H9 (cell line): ENCODE measurements around the gene SH3BGR. TPM values are rescaled to one million over a fixed set of nuclear protein-coding genes. Genes with fewer than 3 reads are reported as not detected.

Experiments used
- DNase-seq: peaks from one replicate; pipeline ENCODE4 v3.0.0-alpha.2; 2017
- H2AFZ ChIP-seq: one replicate; pipeline ENCODE4 v1.6.1; 2013; ENCODE audit warnings: mild to moderate bottlenecking, low read length, control low read depth, moderate library complexity
- H2AK5ac ChIP-seq: 2 replicates; pipeline ENCODE4 v1.6.1; 2013; ENCODE audit warnings: low read length, control low read depth, mixed read lengths; ENCODE audit not compliant: insufficient read length
- H2BK120ac ChIP-seq: one replicate; pipeline ENCODE4 v1.6.1; 2013; ENCODE audit warnings: low read depth, mild to moderate bottlenecking, low read length, control low read depth, inconsistent platforms; ENCODE audit not compliant: poor library complexity, severe bottlenecking
- H2BK12ac ChIP-seq: 2 replicates; pipeline ENCODE4 v1.6.1; 2013; ENCODE audit warnings: low read length, control low read depth, mixed read lengths, low read depth; ENCODE audit not compliant: insufficient read length
- H2BK15ac ChIP-seq: 2 replicates; pipeline ENCODE4 v1.6.1; 2013; ENCODE audit warnings: low read depth, low read length, control low read depth
- H2BK20ac ChIP-seq: one replicate; pipeline ENCODE4 v1.6.1; 2013; ENCODE audit warnings: low read depth, mild to moderate bottlenecking, low read length, control low read depth, inconsistent platforms; ENCODE audit not compliant: poor library complexity, severe bottlenecking
- H2BK5ac ChIP-seq: 2 replicates; pipeline ENCODE4 v1.6.1; 2013; ENCODE audit warnings: low read length, control low read depth, mixed read lengths; ENCODE audit not compliant: insufficient read length
- H3K14ac ChIP-seq: 2 replicates; pipeline ENCODE4 v1.6.1; 2013; ENCODE audit warnings: low read length, control low read depth; ENCODE audit not compliant: insufficient read depth
- H3K18ac ChIP-seq: 2 replicates; pipeline ENCODE4 v1.6.1; 2013; ENCODE audit warnings: low read depth, mild to moderate bottlenecking, mixed read lengths, low read length, control low read depth; ENCODE audit not compliant: insufficient read length
- H3K23ac ChIP-seq: 2 replicates; pipeline ENCODE4 v1.6.1; 2013; ENCODE audit warnings: low read length, control low read depth, mixed read lengths, low read depth; ENCODE audit not compliant: insufficient read length
- H3K23me2 ChIP-seq: 2 replicates; pipeline ENCODE4 v1.6.1; 2013; ENCODE audit warnings: low read depth, mild to moderate bottlenecking, mixed read lengths, low read length, control low read depth; ENCODE audit not compliant: insufficient read length, poor library complexity, severe bottlenecking
- H3K27ac ChIP-seq: 2 replicates; pipeline ENCODE4 v1.5.1; 2013; ENCODE audit warnings: low read length, control low read depth, mixed read lengths, low read depth; ENCODE audit not compliant: insufficient read length
- H3K27me3 ChIP-seq: 2 replicates; pipeline ENCODE4 v1.6.1; 2013; ENCODE audit warnings: low read length, control low read depth, inconsistent platforms; ENCODE audit not compliant: insufficient read depth
- H3K4ac ChIP-seq: 2 replicates; pipeline ENCODE4 v1.6.1; 2013; ENCODE audit warnings: low read depth, mild to moderate bottlenecking, control low read depth, inconsistent platforms, low read length, moderate library complexity
- H3K4me1 ChIP-seq: 2 replicates; pipeline ENCODE4 v1.6.1; 2013; ENCODE audit warnings: low read length, control low read depth, inconsistent platforms; ENCODE audit not compliant: insufficient read depth
- H3K4me2 ChIP-seq: 2 replicates; pipeline ENCODE4 v1.6.1; 2013; ENCODE audit warnings: low read length, control low read depth, mixed read lengths; ENCODE audit not compliant: insufficient read length, insufficient read depth
- H3K56ac ChIP-seq: 2 replicates; pipeline ENCODE4 v1.6.1; 2013; ENCODE audit warnings: low read depth, mild to moderate bottlenecking, mixed read lengths, low read length, control low read depth; ENCODE audit not compliant: insufficient read length
- H3K79me1 ChIP-seq: 2 replicates; pipeline ENCODE4 v1.6.1; 2013; ENCODE audit warnings: low read depth, mild to moderate bottlenecking, moderate library complexity, low read length, control low read depth, inconsistent platforms; ENCODE audit not compliant: insufficient read depth, poor library complexity, severe bottlenecking
- H3K79me2 ChIP-seq: 2 replicates; pipeline ENCODE4 v1.6.1; 2013; ENCODE audit warnings: low read length, control low read depth, inconsistent platforms; ENCODE audit not compliant: insufficient read depth
- H3K9ac ChIP-seq: 2 replicates; pipeline ENCODE4 v1.6.1; 2013; ENCODE audit warnings: low read length, control low read depth, mixed read lengths; ENCODE audit not compliant: insufficient read length; ENCODE audit errors: extremely low read depth
- H3K9me3 ChIP-seq: one replicate; pipeline ENCODE4 v1.6.1; 2013; ENCODE audit warnings: low read depth, low read length, inconsistent platforms; ENCODE audit not compliant: control insufficient read depth
- H3T11ph ChIP-seq: one replicate; pipeline ENCODE4 v1.6.1; 2013; ENCODE audit warnings: mild to moderate bottlenecking, low read length, control low read depth, inconsistent platforms
- H4K20me1 ChIP-seq: one replicate; pipeline ENCODE4 v1.6.1; 2013; ENCODE audit not compliant: control insufficient read depth, insufficient read length, insufficient read depth
- H4K5ac ChIP-seq: 2 replicates; pipeline ENCODE4 v1.6.1; 2013; ENCODE audit warnings: low read depth, mild to moderate bottlenecking, mixed read lengths, low read length, control low read depth; ENCODE audit not compliant: insufficient read length
- H4K8ac ChIP-seq: replicated peaks from 2 replicates; pipeline ENCODE4 v1.6.1; 2013; ENCODE audit warnings: low read length, control low read depth, mixed read lengths, low read depth; ENCODE audit not compliant: insufficient read length
- H4K91ac ChIP-seq: 2 replicates; pipeline ENCODE4 v1.6.1; 2013; ENCODE audit warnings: low read depth, mild to moderate bottlenecking, moderate library complexity, mixed read lengths, low read length, control low read depth; ENCODE audit not compliant: insufficient read length
- H3K27ac Mint-ChIP-seq, 3 experiments: 2 replicates in 2 of 3; 3 replicates in 1 of 3; pipeline ENCODE4 v1.8.0; 2020 to 2021; ENCODE audit warnings: mixed read lengths in 3 of 3, mild to moderate bottlenecking in 1 of 3, moderate library complexity in 1 of 3
- H3K27me3 Mint-ChIP-seq: 2 replicates; pipeline ENCODE4 v1.8.0; 2021; ENCODE audit warnings: low read depth, mild to moderate bottlenecking, moderate library complexity, mixed read lengths
- H3K36me3 Mint-ChIP-seq, 3 experiments: 2 replicates in 2 of 3; 3 replicates in 1 of 3; pipeline ENCODE4 v1.8.0; 2020 to 2021; ENCODE audit warnings: low read depth in 3 of 3, mixed read lengths in 3 of 3; ENCODE audit not compliant: insufficient read depth in 1 of 3
- H3K4me1 Mint-ChIP-seq, 2 experiments: 2 replicates each; pipeline ENCODE4 v1.8.0; 2020; ENCODE audit warnings: mixed read lengths in 2 of 2
- H3K4me3 Mint-ChIP-seq, 2 experiments: 2 replicates in 1 of 2; 3 replicates in 1 of 2; pipeline ENCODE4 v1.8.0; 2020 to 2021; ENCODE audit warnings: mild to moderate bottlenecking in 2 of 2, mixed read lengths in 2 of 2, moderate library complexity in 1 of 2
- H3K9me3 Mint-ChIP-seq, 2 experiments: 2 replicates in 1 of 2; 3 replicates in 1 of 2; pipeline ENCODE4 v1.8.0; 2020; ENCODE audit warnings: mild to moderate bottlenecking in 2 of 2, mixed read lengths in 2 of 2, moderate library complexity in 1 of 2
- WGBS: extraction: QIAGEN DNeasy Blood & Tissue Kit; methylation state at CpG from one replicate; pipeline ENCODE4 v1.1.7; 2013; ENCODE audit warnings: missing lambda C conversion rate, low lambda C conversion rate, mixed read lengths; ENCODE audit not compliant: insufficient read length; ENCODE audit errors: extremely low coverage; 5-methylcytosine and 5-hydroxymethylcytosine counted together
- total RNA-seq: library from RNA; stranded (reverse); gene quantifications from 2 replicates; pipeline ENCODE4 v1.2.1, GENCODE V29; 2021
- TF ChIP-seq, protein P1 (sequence below): fragments of 200-600 bp; sonication (generic); conservative IDR thresholded peaks from 3 replicates; pipeline ENCODE4 v1.8.0; 2021; ENCODE audit warnings: antibody characterized with exemption, mild to moderate bottlenecking

Gene SH3BGR
- total RNA-seq, 1 experiment from 2014 or later: 2.9 TPM

DNA sequence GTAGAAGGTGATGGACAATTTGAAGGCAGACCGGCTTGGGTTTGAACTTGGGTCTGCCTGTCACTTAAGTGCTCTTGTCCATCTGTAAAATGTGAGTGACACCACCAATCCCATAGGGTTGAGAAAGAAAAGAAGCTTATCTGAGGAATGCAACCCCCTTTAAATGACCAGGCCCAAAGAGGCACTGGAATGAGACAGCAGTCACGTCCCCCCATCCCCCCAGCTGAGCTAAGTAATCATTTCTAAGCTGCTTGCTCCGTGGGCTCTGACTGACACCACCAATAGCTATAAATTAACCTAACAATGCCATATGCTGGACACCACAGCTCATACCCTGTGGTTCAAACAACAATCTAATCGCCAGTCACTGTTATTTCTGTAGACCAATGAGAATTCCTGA, 21.3 kb upstream of the SH3BGR start:
- WGBS: no CpG with 5 or more reads among the region's 4 CpGs
- no peak overlapping the region for H3K14ac ChIP-seq
- Mint-ChIP-seq H3K36me3 (no peaks in the 10 kb centered on the region; a peak in 1 of 7 replicates), H3K27ac (peak overlapping the region; percentile 54 to 81 (median 63); a peak in 3 of 7 replicates), H3K4me1 (peaks cover 25 to 33% of the 10 kb centered on the region in 2 experiments), H3K4me3 (peak overlapping the region in 1 of 2 experiments; percentile 54; a peak in 3 of 5 replicates), H3K27me3 (no peaks in the 10 kb centered on the region; the same call in 1 of the 2 replicates), H3K9me3 (no peaks in the 10 kb centered on the region)
- TF ChIP-seq, protein P1, sequence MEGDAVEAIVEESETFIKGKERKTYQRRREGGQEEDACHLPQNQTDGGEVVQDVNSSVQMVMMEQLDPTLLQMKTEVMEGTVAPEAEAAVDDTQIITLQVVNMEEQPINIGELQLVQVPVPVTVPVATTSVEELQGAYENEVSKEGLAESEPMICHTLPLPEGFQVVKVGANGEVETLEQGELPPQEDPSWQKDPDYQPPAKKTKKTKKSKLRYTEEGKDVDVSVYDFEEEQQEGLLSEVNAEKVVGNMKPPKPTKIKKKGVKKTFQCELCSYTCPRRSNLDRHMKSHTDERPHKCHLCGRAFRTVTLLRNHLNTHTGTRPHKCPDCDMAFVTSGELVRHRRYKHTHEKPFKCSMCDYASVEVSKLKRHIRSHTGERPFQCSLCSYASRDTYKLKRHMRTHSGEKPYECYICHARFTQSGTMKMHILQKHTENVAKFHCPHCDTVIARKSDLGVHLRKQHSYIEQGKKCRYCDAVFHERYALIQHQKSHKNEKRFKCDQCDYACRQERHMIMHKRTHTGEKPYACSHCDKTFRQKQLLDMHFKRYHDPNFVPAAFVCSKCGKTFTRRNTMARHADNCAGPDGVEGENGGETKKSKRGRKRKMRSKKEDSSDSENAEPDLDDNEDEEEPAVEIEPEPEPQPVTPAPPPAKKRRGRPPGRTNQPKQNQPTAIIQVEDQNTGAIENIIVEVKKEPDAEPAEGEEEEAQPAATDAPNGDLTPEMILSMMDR: no peak
- H3K18ac ChIP-seq: no peak overlapping the region
- H4K5ac ChIP-seq: no peak overlapping the region
- H3K4ac ChIP-seq: no peak overlapping the region
- H4K20me1 ChIP-seq: no peaks in the 10 kb centered on the region
- H3T11ph ChIP-seq: no peak overlapping the region
- no peak overlapping the region for H3K4me2 ChIP-seq
- H4K91ac ChIP-seq: no peak overlapping the region
- H3K9ac ChIP-seq: no peak overlapping the region
- no peak overlapping the region for H3K23ac ChIP-seq
- no peak overlapping the region for H2BK20ac ChIP-seq
- H4K8ac ChIP-seq: no peak overlapping the region
- no peak overlapping the region for H2BK12ac ChIP-seq
- no peak for DNase-seq
- H3K27ac ChIP-seq: no peak overlapping the region
- H3K79me1 ChIP-seq: no peaks in the 10 kb centered on the region
- H2BK120ac ChIP-seq: no peak overlapping the region
- no peak overlapping the region for H3K56ac ChIP-seq
- no peak overlapping the region for H2BK15ac ChIP-seq
- H3K9me3 ChIP-seq: no peaks in the 10 kb centered on the region
- H3K79me2 ChIP-seq: no peaks in the 10 kb centered on the region
- H3K27me3 ChIP-seq: no peaks in the 10 kb centered on the region
- no peak overlapping the region for H2AK5ac ChIP-seq
- H2BK5ac ChIP-seq: no peak overlapping the region
- no peaks in the 10 kb centered on the region for H3K23me2 ChIP-seq
- H2AFZ ChIP-seq: no peak overlapping the region
- H3K4me1 ChIP-seq: no peaks in the 10 kb centered on the region
